WTC11 (cell line): Measurements from ENCODE around the gene ALK.

Experiments used
- ARID4B ChIP-seq: sonication (generic); formaldehyde crosslinking; IDR thresholded peaks from 2 replicates; pipeline ENCODE4 v1.8.0; 2023; ENCODE audit warnings: missing genetic modification reagents, mild to moderate bottlenecking, borderline replicate concordance
- ATF3 ChIP-seq: sonication (generic); formaldehyde crosslinking; conservative IDR thresholded peaks from 2 replicates; pipeline ENCODE4 v1.8.1; 2022; ENCODE audit warnings: mild to moderate bottlenecking, missing genetic modification reagents
- ATF6 ChIP-seq: sonication (generic); formaldehyde crosslinking; IDR thresholded peaks from 2 replicates; pipeline ENCODE4 v1.8.1; 2023; ENCODE audit warnings: mild to moderate bottlenecking, missing genetic modification reagents
- CREB1 ChIP-seq: sonication (generic); formaldehyde crosslinking; IDR thresholded peaks from 2 replicates; pipeline ENCODE4 v1.8.0; 2023; ENCODE audit warnings: mild to moderate bottlenecking, missing genetic modification reagents
- CTCF ChIP-seq: fragments of 200-600 bp; IDR thresholded peaks from 2 replicates; pipeline ENCODE4 v1.8.0; 2022; ENCODE audit warnings: antibody characterized with exemption
- FOXP1 ChIP-seq: sonication (generic); formaldehyde crosslinking; IDR thresholded peaks from 2 replicates; pipeline ENCODE4 v1.8.0; 2022; ENCODE audit warnings: missing genetic modification reagents, mild to moderate bottlenecking, moderate library complexity, borderline replicate concordance
- IRF1 ChIP-seq: sonication (generic); formaldehyde crosslinking; IDR thresholded peaks from 2 replicates; pipeline ENCODE4 v1.8.0; 2023; ENCODE audit warnings: missing genetic modification reagents
- MAX ChIP-seq: sonication (generic); formaldehyde crosslinking; IDR thresholded peaks from 2 replicates; pipeline ENCODE4 v1.8.0; 2022; ENCODE audit warnings: mild to moderate bottlenecking, missing genetic modification reagents
- NR3C1 ChIP-seq: sonication (generic); formaldehyde crosslinking; conservative IDR thresholded peaks from 2 replicates; pipeline ENCODE4 v1.8.1; 2023; ENCODE audit warnings: low read depth, mild to moderate bottlenecking, missing genetic modification reagents
- RELA ChIP-seq: sonication (generic); formaldehyde crosslinking; IDR thresholded peaks from 2 replicates; pipeline ENCODE4 v1.8.1; 2022; ENCODE audit warnings: missing genetic modification reagents, mild to moderate bottlenecking, borderline replicate concordance
- SMAD3 ChIP-seq: sonication (generic); formaldehyde crosslinking; IDR thresholded peaks from 2 replicates; pipeline ENCODE4 v1.8.0; 2022; ENCODE audit warnings: missing genetic modification reagents, mild to moderate bottlenecking, borderline replicate concordance
- USF1 ChIP-seq: sonication (generic); formaldehyde crosslinking; IDR thresholded peaks from 2 replicates; pipeline ENCODE4 v1.8.0; 2022; ENCODE audit warnings: mild to moderate bottlenecking, missing genetic modification reagents
- USF2 ChIP-seq: sonication (generic); formaldehyde crosslinking; IDR thresholded peaks from 2 replicates; pipeline ENCODE4 v1.8.1; 2023; ENCODE audit warnings: mild to moderate bottlenecking, missing genetic modification reagents, moderate library complexity
- ZNF425 ChIP-seq: fragments of 250-450 bp; sonication (Bioruptor Pico); conservative IDR thresholded peaks from 2 replicates; pipeline ENCODE4 v1.9.0; 2021; ENCODE audit warnings: mild to moderate bottlenecking

GRCh38 chr2:29452036-29452435 lies 469.4 kb downstream of the ALK start:
- TF ChIP-seq ATF3 (CRISPR knock-in tag) (no peak), SMAD3 (CRISPR knock-in tag) (no peak), FOXP1 (no peak), CTCF (no peak), RELA (CRISPR knock-in tag) (no peak), USF2 (CRISPR knock-in tag) (no peak), USF1 (CRISPR knock-in tag) (no peak), ARID4B (no peak), NR3C1 (CRISPR knock-in tag) (no peak), ZNF425 (no peak), MAX (CRISPR knock-in tag) (no peak), CREB1 (CRISPR knock-in tag) (no peak), IRF1 (no peak), ATF6 (CRISPR knock-in tag) (no peak)
